Measurements from ENCODE around the gene IFT80. TPM values are rescaled to one million over a fixed set of nuclear protein-coding genes. Genes with fewer than 3 reads are reported as not detected.

Gene IFT80
- total RNA-seq, 1 donor from 2014 or later: 90.0 TPM

DNA sequence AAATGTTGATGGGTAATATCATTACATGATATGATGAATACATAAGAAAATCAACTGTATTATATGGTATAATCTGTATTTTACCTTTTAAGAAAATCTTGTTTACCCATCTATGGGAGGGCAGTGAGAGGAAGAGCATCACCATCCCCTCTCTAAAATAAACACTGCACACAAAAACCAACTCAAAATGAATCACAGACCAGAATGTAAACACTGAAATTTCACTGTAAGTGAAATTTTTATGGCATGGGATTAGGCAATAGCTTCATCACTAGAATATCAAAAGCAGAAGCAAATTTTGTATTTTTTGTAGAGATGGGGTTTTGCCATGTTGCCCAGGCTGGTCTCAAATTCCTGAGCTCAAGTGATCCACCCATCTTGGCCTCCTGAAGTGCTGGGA lies 26.2 kb downstream of the IFT80 start:
- H3K4me3 Mint-ChIP-seq: no peak overlapping the region
- no peak overlapping the region for H3K27ac Mint-ChIP-seq
- Histone ChIP-seq H3K79me2 (ENCODE audit: low read depth) (no peaks in the 10 kb centered on the region), H4K20me1 (ENCODE audit: low read depth) (no peaks in the 10 kb centered on the region), H3K36me3 (peaks cover 12% of the 10 kb centered on the region), H3K9me3 (ENCODE audit: low read depth) (no peaks in the 10 kb centered on the region), H3F3A (ENCODE audit: low read depth) (no peaks in the 10 kb centered on the region), H3K4me1 (no peaks in the 10 kb centered on the region), H3K4me2 (no peak overlapping the region), H3K27ac (no peak overlapping the region), H2AFZ (replicated peaks) (no peak overlapping the region), H3K4me3 (no peak overlapping the region), H3K27me3 (no peaks in the 10 kb centered on the region), H3K9ac (no peak overlapping the region)
- DNase-seq (ENCODE audit: low spot score): no peak
- peaks cover 2% of the 10 kb centered on the region for H3K9me3 Mint-ChIP-seq
- no peaks in the 10 kb centered on the region for H3K27me3 Mint-ChIP-seq (ENCODE audit: insufficient read depth, low read depth)
- H3K36me3 Mint-ChIP-seq: peaks cover 19% of the 10 kb centered on the region
- TF ChIP-seq EZH2 (IDR thresholded peaks at IDR 0.05) (no peak), CTCF (IDR thresholded peaks at IDR 0.05) (no peak), EZH2phosphoT487 (IDR thresholded peaks at IDR 0.05) (no peak)
- H3K4me1 Mint-ChIP-seq: no peaks in the 10 kb centered on the region

DNA sequence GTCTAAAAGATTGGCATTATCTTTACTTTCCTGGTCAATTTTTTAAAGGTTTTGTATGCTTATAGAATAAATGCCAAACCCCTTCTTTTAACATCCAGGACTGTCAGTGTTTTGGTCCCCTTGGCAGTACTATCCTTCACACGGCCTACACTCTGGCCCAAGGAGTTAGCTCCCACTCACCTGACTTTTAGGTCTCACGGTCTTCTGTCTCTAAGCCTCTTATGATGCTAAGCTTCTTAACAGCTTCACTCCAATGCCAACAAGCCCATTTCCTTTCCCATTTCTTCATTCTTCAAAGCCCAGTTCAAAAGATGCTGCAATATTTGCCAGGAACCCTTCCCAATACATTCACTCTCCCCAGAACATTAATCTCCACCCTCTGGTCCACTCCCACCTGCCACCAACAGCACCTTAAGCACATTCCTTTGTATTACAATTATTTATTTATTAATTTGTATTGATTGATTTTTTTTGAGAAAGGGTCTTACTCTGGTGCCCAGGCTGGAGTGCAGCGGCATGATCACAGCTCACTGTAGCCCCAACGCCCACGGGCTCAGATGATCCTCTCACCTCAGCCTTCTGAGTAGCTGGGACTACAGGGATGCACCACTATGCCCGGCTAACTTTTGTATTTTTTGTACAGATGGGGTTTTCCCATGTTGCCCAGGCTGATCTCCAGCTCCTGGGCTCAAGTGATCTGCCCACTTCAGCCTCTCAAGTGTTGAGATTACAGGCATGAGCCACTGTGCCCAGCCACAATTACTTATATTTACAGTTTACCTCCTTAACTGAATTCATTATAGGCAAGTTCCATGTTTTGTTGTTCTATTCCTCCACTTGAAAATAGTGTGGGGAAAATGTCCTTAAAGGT lies 27.8 kb downstream of the IFT80 start:
- H4K20me1 ChIP-seq (ENCODE audit: low read depth): no peaks in the 10 kb centered on the region
- H2AFZ ChIP-seq (replicated peaks): no peak overlapping the region
- H3K4me2 ChIP-seq: no peak overlapping the region
- H3K79me2 ChIP-seq (ENCODE audit: low read depth): no peaks in the 10 kb centered on the region
- H3K27ac Mint-ChIP-seq: no peak overlapping the region
- H3K9me3 ChIP-seq (ENCODE audit: low read depth): no peaks in the 10 kb centered on the region
- H3K36me3 ChIP-seq: peaks cover 12% of the 10 kb centered on the region
- H3K4me3 ChIP-seq: no peak overlapping the region
- H3K27ac ChIP-seq: no peak overlapping the region
- TF ChIP-seq CTCF (IDR thresholded peaks at IDR 0.05): no peak
- no peak for TF ChIP-seq EZH2 (IDR thresholded peaks at IDR 0.05)
- TF ChIP-seq EZH2phosphoT487 (IDR thresholded peaks at IDR 0.05): no peak
- H3K27me3 Mint-ChIP-seq (ENCODE audit: insufficient read depth, low read depth): no peaks in the 10 kb centered on the region
- H3K9me3 Mint-ChIP-seq: peaks cover 2% of the 10 kb centered on the region
- no peaks in the 10 kb centered on the region for H3K4me1 ChIP-seq
- H3K4me1 Mint-ChIP-seq: no peaks in the 10 kb centered on the region
- peaks cover 19% of the 10 kb centered on the region for H3K36me3 Mint-ChIP-seq
- H3F3A ChIP-seq (ENCODE audit: low read depth): no peaks in the 10 kb centered on the region
- DNase-seq (ENCODE audit: low spot score): no peak
- no peak overlapping the region for H3K4me3 Mint-ChIP-seq
- H3K9ac ChIP-seq: no peak overlapping the region
- H3K27me3 ChIP-seq: no peaks in the 10 kb centered on the region

DNA sequence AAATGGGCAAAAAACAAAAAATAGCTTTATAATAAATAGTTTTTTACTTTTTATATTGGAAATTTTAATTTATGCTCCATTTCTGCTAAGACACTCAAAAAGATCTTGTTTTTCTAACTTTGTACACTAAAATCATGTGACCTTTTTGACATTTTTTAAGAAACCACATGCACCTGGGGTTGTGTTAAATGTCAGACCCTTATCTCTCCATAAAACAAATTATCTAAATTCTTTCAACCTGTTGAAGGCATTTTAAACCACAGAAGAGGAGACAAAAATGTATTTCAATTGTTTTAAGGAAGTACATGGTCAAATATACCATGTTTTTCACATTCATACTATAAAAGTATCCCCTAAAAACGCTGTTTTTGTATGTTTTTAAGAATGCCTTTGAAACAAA lies 29.2 kb downstream of the IFT80 start:
- H3K4me3 Mint-ChIP-seq: no peak overlapping the region
- no peak overlapping the region for H3K27ac Mint-ChIP-seq
- no peak overlapping the region for H3K9ac ChIP-seq

More for the DNA sequence above, 29.2 kb downstream of the IFT80 start:
- H4K20me1 ChIP-seq (ENCODE audit: low read depth): no peaks in the 10 kb centered on the region
- Mint-ChIP-seq H3K36me3 (peaks cover 18% of the 10 kb centered on the region), H3K4me1 (no peaks in the 10 kb centered on the region), H3K9me3 (peaks cover 2% of the 10 kb centered on the region), H3K27me3 (ENCODE audit: insufficient read depth, low read depth) (no peaks in the 10 kb centered on the region)
- no peaks in the 10 kb centered on the region for H3K27me3 ChIP-seq
- peaks cover 4% of the 10 kb centered on the region for H3K36me3 ChIP-seq
- no peaks in the 10 kb centered on the region for H3F3A ChIP-seq (ENCODE audit: low read depth)
- no peak overlapping the region for H3K4me3 ChIP-seq
- H3K9me3 ChIP-seq (ENCODE audit: low read depth): no peaks in the 10 kb centered on the region
- H2AFZ ChIP-seq (replicated peaks): no peak overlapping the region
- no peaks in the 10 kb centered on the region for H3K4me1 ChIP-seq
- no peaks in the 10 kb centered on the region for H3K79me2 ChIP-seq (ENCODE audit: low read depth)
- DNase-seq (ENCODE audit: low spot score): no peak
- no peak overlapping the region for H3K4me2 ChIP-seq
- no peak overlapping the region for H3K27ac ChIP-seq
- TF ChIP-seq EZH2 (IDR thresholded peaks at IDR 0.05): no peak
- TF ChIP-seq EZH2phosphoT487 (IDR thresholded peaks at IDR 0.05): no peak
- no peak for TF ChIP-seq CTCF (IDR thresholded peaks at IDR 0.05)

Measured in neural progenitor cell (in vitro differentiated cells).